NCI-H2171 treated with DMSO at 0.1 percent for 48 hours (cell line): Measurements from ENCODE around the gene PDE10A.
"Not testable (repeated sequence)": the region's sequence is repeated elsewhere in the genome, so short reads cannot be mapped to it uniquely, and the experiment has no call there.

Experiments used
- DNase-seq: peaks from one replicate; lab custom pipeline; 2025; lab: John Stamatoyannopoulos, UW

Gene PDE10A

GRCh38 chr6:165551828-165552227 lies 111.2 kb downstream of the PDE10A start:
- no peak for DNase-seq

- DNase-seq = no peak
These were observed 114.6 kb downstream of the PDE10A start for GRCh38 chr6:165548450-165548849.

DNA sequence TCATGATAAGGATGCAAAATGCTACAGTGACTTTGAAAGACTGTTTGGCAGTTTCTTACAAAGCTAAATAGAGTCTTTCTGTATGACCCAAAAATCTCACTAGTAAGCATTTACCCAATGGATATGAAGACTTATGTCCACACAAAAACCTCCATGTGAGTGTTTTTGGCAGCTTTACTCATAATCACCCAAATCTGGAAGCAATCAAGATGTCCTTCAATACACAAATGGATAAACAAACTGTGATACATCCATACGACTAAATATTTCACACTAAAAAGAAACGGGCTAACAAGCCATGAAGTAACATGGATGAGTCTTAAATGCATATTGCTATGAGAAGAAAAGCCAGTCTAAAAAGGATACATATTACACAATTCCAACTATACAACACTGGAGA lies 117.2 kb downstream of the PDE10A start:
- no peak for DNase-seq

- no peak for DNase-seq
These were observed 119.3 kb downstream of the PDE10A start for GRCh38 chr6:165543781-165544180.

DNA sequence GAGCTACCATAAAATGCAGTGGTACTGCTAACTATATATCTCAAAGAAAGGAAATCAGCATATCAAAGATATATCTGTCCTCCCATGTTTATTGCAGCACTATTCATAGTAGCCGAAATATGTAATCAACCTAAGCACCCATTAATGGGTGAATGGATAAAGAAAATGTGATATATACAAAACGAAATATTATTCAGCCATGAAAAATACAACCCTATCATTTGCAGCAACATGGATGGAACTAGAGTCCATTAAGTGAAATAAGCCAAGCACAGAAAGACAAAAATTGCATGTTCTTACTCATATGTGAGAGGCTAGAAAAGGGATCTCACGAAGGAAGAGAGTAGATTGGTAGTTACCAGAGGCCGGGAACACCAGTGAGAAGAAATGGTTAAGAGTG lies 126.1 kb downstream of the PDE10A start:
- no peak for DNase-seq

GRCh38 chr6:165519316-165519715 lies 143.7 kb downstream of the PDE10A start:
- DNase-seq = no peak

DNA sequence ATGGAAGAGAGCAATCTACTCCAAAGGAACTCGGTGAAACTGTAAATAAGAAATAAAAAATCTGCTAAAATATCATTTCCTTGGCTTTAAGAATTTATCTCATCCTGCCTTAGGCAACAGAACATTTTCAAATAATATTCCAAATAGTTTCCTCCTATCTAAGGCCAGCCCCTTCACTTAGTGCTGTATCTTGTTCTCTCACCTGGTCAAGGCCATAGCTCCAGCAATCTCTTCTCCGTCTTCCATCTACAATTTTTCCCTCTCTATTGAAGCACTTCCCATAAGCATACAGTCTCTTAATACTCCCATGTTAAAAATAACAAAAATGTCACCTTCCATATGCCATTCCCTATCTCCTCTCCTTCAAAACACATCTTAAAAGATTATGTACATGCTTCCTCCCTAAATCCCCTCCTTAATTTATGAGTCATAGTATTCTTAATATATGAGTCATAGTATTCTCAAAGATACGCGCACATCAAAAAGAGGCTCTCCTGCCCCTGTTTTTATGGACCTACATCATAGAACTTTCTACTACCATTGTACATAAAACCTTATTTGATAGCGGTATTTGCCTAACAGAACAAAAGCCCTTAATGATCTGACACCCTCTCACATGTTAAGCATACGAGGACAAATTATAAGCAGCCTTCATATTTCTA lies 146.9 kb downstream of the PDE10A start:
- no peak for DNase-seq

DNA sequence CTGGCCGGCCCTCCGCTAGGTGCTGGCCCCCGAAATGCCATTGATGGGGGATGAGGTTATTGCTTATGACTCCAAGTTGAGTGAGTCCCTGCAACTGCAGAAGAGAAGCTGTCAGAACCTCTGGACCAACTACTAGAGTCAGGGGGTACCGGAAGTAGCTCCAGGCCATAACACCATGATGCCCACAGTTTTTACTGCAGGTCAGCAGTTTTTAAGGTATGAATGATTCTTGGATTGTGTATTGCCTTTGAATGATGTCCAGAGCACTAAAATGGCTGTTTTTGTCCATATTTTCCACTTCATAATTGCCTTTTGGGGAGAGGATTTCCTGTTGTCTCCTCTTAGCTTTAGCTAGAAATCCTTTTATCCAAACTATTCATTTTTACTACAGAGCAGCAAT lies 148.4 kb downstream of the PDE10A start:
- no peak for DNase-seq

GRCh38 chr6:165511807-165512206 lies 151.2 kb downstream of the PDE10A start:
- no peak for DNase-seq

DNA sequence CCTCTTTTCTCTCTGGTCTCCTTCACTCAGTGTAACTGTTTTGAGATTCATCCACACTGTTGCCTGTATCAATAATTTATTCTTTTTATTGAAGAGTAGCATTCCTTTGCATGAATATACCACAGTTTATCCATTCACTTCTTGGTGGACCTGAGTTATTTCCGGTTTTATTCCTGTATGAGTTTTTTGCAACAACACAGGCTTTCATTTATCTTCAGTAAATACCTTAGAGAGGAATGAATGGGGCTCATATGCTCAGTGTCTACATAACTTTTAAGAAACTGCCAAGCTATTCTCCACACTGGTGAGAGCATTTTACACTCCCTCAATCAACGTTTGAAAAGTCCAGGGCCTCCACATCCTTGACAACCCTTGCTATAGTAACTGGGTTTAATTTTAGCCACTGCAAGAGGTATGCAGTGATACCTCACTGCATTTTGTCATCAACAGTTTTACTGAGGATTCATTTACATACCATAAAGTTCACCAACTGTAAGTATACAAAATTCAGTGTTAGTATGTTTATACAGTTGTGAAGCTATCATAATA lies 154.6 kb downstream of the PDE10A start:
- DNase-seq = no peak

DNA sequence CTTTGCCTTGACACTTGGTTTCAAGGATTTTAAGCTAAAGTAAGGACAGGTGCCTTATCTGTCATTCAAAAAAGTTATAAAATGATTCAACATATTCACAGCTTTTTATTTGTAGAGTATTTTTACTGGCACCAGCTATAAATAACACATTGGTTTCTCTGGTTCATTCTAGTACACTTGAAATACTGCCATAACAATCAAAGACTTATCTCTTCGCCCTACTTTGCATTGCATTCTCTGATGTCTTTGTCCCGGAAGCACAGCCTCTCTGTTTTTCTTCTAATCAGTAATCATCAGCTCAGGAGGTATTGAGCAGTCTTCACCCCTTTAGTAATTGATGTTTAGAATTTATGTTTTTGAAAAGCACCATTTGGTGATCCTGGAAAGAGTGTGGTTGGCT lies 156.4 kb downstream of the PDE10A start:
- DNase-seq = no peak

GRCh38 chr6:165500214-165500907 lies 162.7 kb downstream of the PDE10A start:
- not testable (repeated sequence) for DNase-seq

DNA sequence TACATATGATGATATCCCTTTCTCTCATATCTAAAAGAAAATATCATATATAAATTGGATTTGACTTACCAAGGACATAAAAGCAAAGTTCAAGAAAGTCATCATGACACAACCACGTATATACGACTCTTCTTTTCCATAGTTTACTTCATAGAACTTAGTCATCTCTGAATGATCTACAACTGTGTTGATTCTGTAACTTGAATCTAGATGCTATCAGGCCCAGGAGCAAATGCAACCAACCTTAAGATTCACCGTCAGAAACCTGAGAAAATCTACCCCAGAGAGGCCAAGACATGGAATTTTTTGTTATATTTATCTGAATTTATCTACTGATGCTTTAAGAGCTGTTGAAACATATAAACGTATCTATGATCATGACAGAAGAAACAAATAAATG lies 165.6 kb downstream of the PDE10A start:
- DNase-seq = no peak

DNA sequence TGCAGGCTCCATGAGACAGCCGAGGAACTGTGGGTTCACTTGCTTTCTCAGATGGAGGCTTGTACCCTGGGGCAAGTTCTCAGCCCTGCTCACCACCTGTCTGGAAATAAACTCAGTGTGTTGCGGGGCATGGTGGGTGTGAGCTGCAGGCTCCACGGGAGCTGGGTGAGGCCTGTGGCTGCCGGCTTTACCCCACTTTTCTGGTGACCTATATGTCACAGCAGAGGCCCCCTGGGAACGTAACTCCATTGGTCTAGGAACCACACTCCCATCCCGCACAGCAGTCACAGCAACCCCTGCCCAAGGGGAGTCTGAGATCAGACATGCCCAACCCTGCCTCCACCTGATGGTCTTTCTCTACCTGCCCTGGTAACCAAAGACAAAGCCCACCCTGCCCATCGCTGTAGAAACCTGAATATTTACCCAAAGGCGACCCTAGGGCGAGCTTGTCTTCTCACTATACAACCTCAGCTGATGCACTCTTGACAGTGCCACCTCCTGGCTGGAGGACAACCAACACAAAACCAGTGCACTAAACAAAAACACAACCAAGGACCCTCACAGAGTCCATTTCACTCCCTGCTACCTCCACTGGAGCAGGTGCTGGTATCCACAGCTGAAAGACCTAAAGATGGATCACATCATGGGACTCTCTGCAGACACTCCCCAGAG lies 174.3 kb downstream of the PDE10A start:
- DNase-seq = no peak

- DNase-seq = no peak
These were observed 175.1 kb downstream of the PDE10A start for GRCh38 chr6:165487950-165488349.

GRCh38 chr6:165487347-165487746 lies 175.7 kb downstream of the PDE10A start:
- DNase-seq = no peak

GRCh38 chr6:165486183-165487137 lies 176.6 kb downstream of the PDE10A start:
- no peak for DNase-seq

DNA sequence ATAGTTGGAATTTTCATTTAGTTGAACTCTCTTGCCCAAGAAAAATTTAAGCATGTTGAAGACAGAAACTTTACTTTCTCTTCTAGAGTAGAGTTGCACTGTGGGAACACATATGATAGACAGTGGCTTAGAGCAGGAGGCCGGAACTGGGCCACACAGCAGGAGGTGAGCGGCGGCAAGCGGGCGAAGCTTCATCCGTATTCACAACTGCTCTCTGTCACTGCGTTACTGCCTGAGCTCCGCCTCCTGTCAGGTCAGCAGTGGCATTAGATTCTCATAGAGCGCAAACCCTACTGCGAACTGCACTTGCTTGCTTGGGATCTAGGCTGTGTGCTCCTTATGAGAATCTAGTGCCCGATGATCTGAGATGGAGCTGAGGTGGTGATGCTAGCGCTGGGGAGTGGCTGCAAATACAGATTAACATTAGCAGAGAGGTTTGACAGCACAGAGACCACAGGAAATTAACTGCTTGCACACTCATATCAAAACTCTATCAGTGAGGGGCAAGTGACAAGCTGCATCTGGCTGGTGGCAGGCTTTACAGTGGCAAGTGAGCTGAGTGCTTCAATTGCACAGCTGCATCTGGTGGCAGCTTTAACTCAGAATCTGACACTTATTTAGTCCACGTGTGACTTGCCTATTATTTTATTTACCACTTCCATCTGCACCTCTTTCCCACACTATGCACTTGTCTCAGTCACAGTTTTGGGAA lies 178.7 kb downstream of the PDE10A start:
- no peak for DNase-seq

DNA sequence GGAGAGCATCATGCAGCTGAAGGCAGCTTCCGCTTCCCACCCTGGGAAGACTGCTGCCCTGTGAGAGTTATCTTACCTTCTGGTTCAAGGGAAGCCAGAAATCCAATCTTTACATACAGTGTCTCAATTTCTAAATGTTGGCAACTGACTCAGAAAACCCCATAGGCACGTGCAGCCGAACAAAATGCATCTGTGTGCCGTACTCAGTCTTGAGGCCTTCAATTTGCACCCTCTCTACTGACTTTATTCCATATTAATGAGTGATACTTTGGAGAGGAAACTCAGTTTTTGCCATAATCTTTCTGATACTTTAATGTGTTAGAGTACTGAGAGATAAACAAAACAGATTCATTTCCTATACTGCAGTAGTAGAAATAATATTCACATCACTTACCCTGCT lies 181.1 kb downstream of the PDE10A start:
- DNase-seq = no peak

GRCh38 chr6:165480916-165481315 lies 182.1 kb downstream of the PDE10A start:
- no peak for DNase-seq

DNA sequence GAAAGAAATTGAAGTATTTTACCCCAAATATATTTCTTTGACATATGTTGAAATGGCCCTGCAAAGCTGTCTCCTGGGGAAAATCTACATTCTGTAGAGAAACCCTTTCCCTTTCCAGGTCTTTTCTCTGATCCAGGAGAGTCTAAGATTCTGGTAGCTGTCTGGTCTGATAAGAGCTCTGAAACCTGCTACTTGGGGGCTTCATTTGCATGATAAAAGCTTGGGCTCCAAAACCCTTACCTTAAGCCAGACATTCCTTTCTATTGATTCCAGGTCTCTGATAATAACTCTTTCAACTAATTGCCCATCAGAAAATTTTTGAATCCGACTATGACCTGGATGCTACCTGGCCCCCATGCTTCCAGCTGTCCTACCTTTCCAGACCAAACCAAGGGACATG lies 184.5 kb downstream of the PDE10A start:
- no peak for DNase-seq
